PC-9 (cell line): ENCODE data around the gene VWA3A.

ENCODE experiments used
- CTCF ChIP-seq: fragments of 200-600 bp; sonication (generic); conservative IDR thresholded peaks from 2 replicates; pipeline ENCODE4 v1.6.1; 2017; ENCODE audit warnings: mixed run types, antibody characterized with exemption, mild to moderate bottlenecking, moderate library complexity
- EZH2 ChIP-seq: fragments of 200-600 bp; sonication (generic); IDR thresholded peaks from 2 replicates; pipeline ENCODE4 v1.8.0; 2017; ENCODE audit warnings: antibody characterized with exemption, low read depth

DNA sequence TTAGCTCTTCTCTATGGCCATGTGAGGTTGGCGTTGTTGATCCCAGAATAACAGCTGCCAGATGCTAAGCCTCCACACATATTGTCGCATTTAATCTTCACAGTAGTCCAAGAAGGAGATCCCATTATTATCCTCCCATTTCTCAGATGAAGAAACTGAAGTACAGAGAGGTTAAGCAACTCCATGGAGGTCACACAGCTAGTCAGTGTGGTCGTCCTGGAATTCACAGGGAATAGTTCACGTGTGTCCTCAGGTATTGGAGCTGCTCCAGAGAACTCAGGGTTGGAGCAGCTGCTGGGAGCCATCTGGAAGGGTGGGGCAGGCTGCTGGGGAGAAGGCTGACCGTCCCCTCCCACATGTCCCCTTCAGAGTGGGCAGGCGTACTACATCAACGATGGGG lies 89.5 kb downstream of the VWA3A start:
- TF ChIP-seq CTCF (no peak), EZH2 (no peak)
